GM06990 (cell line): ENCODE measurements around the gene PRKCB.
A peak's percentile ranks its signal among the peaks of the same experiment; 100 is the strongest.

ENCODE experiments used
- DNase-seq: peaks from one replicate; pipeline ENCODE4 v3.0.0-alpha.2; 2011; ENCODE audit not compliant: insufficient read length; ENCODE audit errors: extremely low read depth
- H3K27me3 ChIP-seq: replicated peaks from 2 replicates; pipeline ENCODE4 v1.6.0; 2011; ENCODE audit warnings: low read length; ENCODE audit not compliant: control insufficient read depth, insufficient read depth
- H3K36me3 ChIP-seq: 2 replicates; pipeline ENCODE4 v1.5.1; 2011; ENCODE audit warnings: low read length; ENCODE audit not compliant: control insufficient read depth, insufficient read depth
- H3K4me3 ChIP-seq: replicated peaks from 2 replicates; pipeline ENCODE4 v1.5.1; 2011; ENCODE audit warnings: low read depth, mild to moderate bottlenecking, control low read depth, low read length
- CTCF ChIP-seq: IDR thresholded peaks from 2 replicates; pipeline ENCODE4 v1.5.1; 2011; ENCODE audit warnings: low read length, control low read depth, mild to moderate bottlenecking, inconsistent platforms; ENCODE audit not compliant: insufficient read depth, poor library complexity, severe bottlenecking

Gene PRKCB

GRCh38 chr16:23876256-23876896 lies 40.6 kb downstream of the PRKCB start:
- no peak overlapping the region for H3K4me3 ChIP-seq
- no peaks in the 10 kb centered on the region for H3K27me3 ChIP-seq
- H3K36me3 ChIP-seq, result peaks cover 3% of the 10 kb centered on the region
- no peak for TF ChIP-seq CTCF
- DNase-seq, result no peak

GRCh38 chr16:23877107-23878070 lies 41.6 kb downstream of the PRKCB start:
- H3K27me3 ChIP-seq, result no peaks in the 10 kb centered on the region
- DNase-seq, result no peak
- TF ChIP-seq CTCF, result peak; percentile 41
- no peak overlapping the region for H3K4me3 ChIP-seq
- H3K36me3 ChIP-seq, result peaks cover 3% of the 10 kb centered on the region

GRCh38 chr16:23879735-23880373 lies 44.1 kb downstream of the PRKCB start:
- no peak for TF ChIP-seq CTCF
- Histone ChIP-seq H3K4me3 (no peak overlapping the region), H3K36me3 (peaks cover 1% of the 10 kb centered on the region; the same call in 1 of the 2 replicates), H3K27me3 (no peaks in the 10 kb centered on the region)
- DNase-seq, result no peak

GRCh38 chr16:23889189-23889588 lies 53.4 kb downstream of the PRKCB start:
- H3K36me3 ChIP-seq, result peaks cover 14% of the 10 kb centered on the region

GRCh38 chr16:23893986-23894385 lies 58.2 kb downstream of the PRKCB start:
- Histone ChIP-seq H3K27me3 (no peaks in the 10 kb centered on the region), H3K36me3 (peaks cover 7% of the 10 kb centered on the region), H3K4me3 (no peak overlapping the region)
- no peak for TF ChIP-seq CTCF
- no peak for DNase-seq

More at GRCh38 chr16:23889189-23889588, 53.4 kb downstream of the PRKCB start:
- H3K27me3 ChIP-seq, result no peaks in the 10 kb centered on the region
- no peak for DNase-seq
- no peak overlapping the region for H3K4me3 ChIP-seq
- TF ChIP-seq CTCF, result no peak
